HEK293 (cell line): ENCODE measurements around the gene NR0B1.

ENCODE experiments used
- CTCF ChIA-PET: fragments of 350-600 bp; formaldehyde crosslinking; extraction: SDS; loops from one replicate; lab custom pipeline; 2021; ENCODE audit warnings: antibody characterized with exemption; lab: Yijun Ruan, JAX
- POLR2A ChIA-PET: fragments of 300-600 bp; formaldehyde crosslinking; extraction: SDS; loops from one replicate; lab custom pipeline; 2020; ENCODE audit warnings: antibody characterized with exemption, inconsistent platforms; lab: Yijun Ruan, JAX
- H3K27ac ChIP-seq: fragments of 200-500 bp; sonication (Bioruptor generic); 2 replicates; pipeline ENCODE4 v1.5.1; 2014; ENCODE audit warnings: low read depth, low read length, control low read depth, inconsistent platforms; ENCODE audit errors: extremely low read depth
- H3K36me3 ChIP-seq, 2 experiments: fragments of 200-500 bp in 1 of 2; sonication (Bioruptor generic) in 1 of 2; 1 replicate in 1 of 2; 2 replicates in 1 of 2; pipeline ENCODE4 v1.5.1; 2014 to 2017; ENCODE audit warnings: inconsistent platforms in 2 of 2, low read length in 2 of 2; ENCODE audit not compliant: control insufficient read depth in 2 of 2, insufficient read depth in 1 of 2
- H3K4me1 ChIP-seq: fragments of 200-500 bp; sonication (Bioruptor generic); 2 replicates; pipeline ENCODE4 v1.5.1; 2014; ENCODE audit warnings: mild to moderate bottlenecking, low read length, inconsistent platforms; ENCODE audit not compliant: control insufficient read depth, insufficient read depth
- H3K4me3 ChIP-seq: 2 replicates; pipeline ENCODE4 v1.5.1; 2011; ENCODE audit warnings: low read depth, mild to moderate bottlenecking, control low read depth, low read length, moderate library complexity
- H3K9me3 ChIP-seq: fragments of 200-500 bp; sonication (Bioruptor generic); 2 replicates; pipeline ENCODE4 v1.5.1; 2014; ENCODE audit warnings: low read depth, low read length, inconsistent platforms; ENCODE audit not compliant: control insufficient read depth, insufficient read depth
- BCL11A ChIP-seq: fragments of 450-650 bp; formaldehyde crosslinking; IDR thresholded peaks from 2 replicates; pipeline ENCODE4 v1.5.1; 2016; ENCODE audit warnings: low read depth, missing biosample characterization, missing genetic modification characterization
- HOXC10 ChIP-seq: sonication (generic); formaldehyde crosslinking; IDR thresholded peaks from 2 replicates; pipeline ENCODE4 v1.8.1; 2023; ENCODE audit warnings: mild to moderate bottlenecking, missing genetic modification reagents
- KLF8 ChIP-seq: fragments of 450-650 bp; formaldehyde crosslinking; IDR thresholded peaks from 2 replicates; pipeline ENCODE4 v1.5.1; 2016; ENCODE audit warnings: missing biosample characterization, missing genetic modification characterization
- YY2 ChIP-seq: fragments of 450-650 bp; formaldehyde crosslinking; IDR thresholded peaks from 2 replicates; pipeline ENCODE4 v1.5.1; 2016; ENCODE audit warnings: missing biosample characterization, missing genetic modification characterization
- ZBTB20 ChIP-seq: fragments of 450-650 bp; formaldehyde crosslinking; IDR thresholded peaks from 2 replicates; pipeline ENCODE4 v1.5.1; 2016; ENCODE audit warnings: missing biosample characterization, missing genetic modification characterization
- ZBTB21 ChIP-seq: fragments of 450-650 bp; formaldehyde crosslinking; IDR thresholded peaks from 2 replicates; pipeline ENCODE4 v1.5.1; 2017; ENCODE audit warnings: missing biosample characterization, missing genetic modification characterization
- ZNF138 ChIP-seq: fragments of 450-650 bp; formaldehyde crosslinking; IDR thresholded peaks from 2 replicates; pipeline ENCODE4 v1.5.1; 2016; ENCODE audit warnings: missing biosample characterization, missing genetic modification characterization, borderline replicate concordance
- ZNF175 ChIP-seq: fragments of 450-650 bp; formaldehyde crosslinking; IDR thresholded peaks from 2 replicates; pipeline ENCODE4 v1.5.1; 2016; ENCODE audit warnings: missing biosample characterization, missing genetic modification characterization
- ZNF211 ChIP-seq: fragments of 450-650 bp; formaldehyde crosslinking; IDR thresholded peaks from 2 replicates; pipeline ENCODE4 v1.5.1; 2016; ENCODE audit warnings: low read depth, missing biosample characterization, missing genetic modification characterization
- ZNF501 ChIP-seq: fragments of 450-650 bp; formaldehyde crosslinking; IDR thresholded peaks from 2 replicates; pipeline ENCODE4 v1.5.1; 2016; ENCODE audit warnings: missing biosample characterization, missing genetic modification characterization
- ZNF521 ChIP-seq: fragments of 450-650 bp; formaldehyde crosslinking; IDR thresholded peaks from 2 replicates; pipeline ENCODE4 v1.5.1; 2017; ENCODE audit warnings: missing biosample characterization, mild to moderate bottlenecking, missing genetic modification characterization
- ZNF701 ChIP-seq: fragments of 450-650 bp; formaldehyde crosslinking; IDR thresholded peaks from 2 replicates; pipeline ENCODE4 v1.5.1; 2016; ENCODE audit warnings: missing biosample characterization, missing genetic modification characterization
- ZNF791 ChIP-seq: fragments of 450-650 bp; formaldehyde crosslinking; IDR thresholded peaks from 2 replicates; pipeline ENCODE4 v1.5.1; 2016; ENCODE audit warnings: missing biosample characterization, missing genetic modification characterization
- ZNF792 ChIP-seq: fragments of 450-650 bp; formaldehyde crosslinking; IDR thresholded peaks from 2 replicates; pipeline ENCODE4 v1.5.1; 2016; ENCODE audit warnings: missing biosample characterization, missing genetic modification characterization
- TF ChIP-seq, protein P1 (sequence below): IDR thresholded peaks from 2 replicates; pipeline ENCODE4 v1.6.1; 2011; ENCODE audit warnings: mild to moderate bottlenecking, low read depth, low read length, borderline replicate concordance
- TF ChIP-seq, protein P2 (sequence below): fragments of 450-650 bp; formaldehyde crosslinking; IDR thresholded peaks from 2 replicates; pipeline ENCODE4 v1.5.1; 2016; ENCODE audit warnings: missing biosample characterization, missing genetic modification characterization
- TF ChIP-seq, protein P3 (sequence below): fragments of 450-650 bp; formaldehyde crosslinking; IDR thresholded peaks from 2 replicates; pipeline ENCODE4 v1.5.1; 2016; ENCODE audit warnings: missing biosample characterization, missing genetic modification characterization

NR0B1 gene

DNA sequence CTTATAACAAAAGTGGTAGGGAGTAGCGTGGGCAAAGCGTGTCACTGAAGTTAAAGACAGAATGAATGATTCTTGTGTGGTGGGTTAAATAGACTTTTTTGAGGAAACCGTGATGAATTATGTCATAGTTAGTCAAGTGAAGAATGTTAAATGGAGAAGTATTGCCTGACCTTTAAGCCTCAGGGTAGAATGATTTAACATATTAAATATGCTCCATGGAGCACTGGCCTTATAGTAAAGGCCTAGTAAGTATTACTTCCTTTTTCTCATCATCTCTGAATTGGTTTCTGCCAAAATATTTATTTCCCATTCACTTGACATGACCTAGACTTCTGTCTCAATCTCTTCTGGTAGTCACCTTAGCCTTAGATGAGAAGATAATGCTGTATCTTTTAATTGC is 38.6 kb downstream of the NR0B1 start:
- H3K9me3 ChIP-seq, result no peaks in the 10 kb centered on the region; the same call in 1 of the 2 replicates
- no peaks in the 10 kb centered on the region for H3K36me3 ChIP-seq
- TF ChIP-seq ZNF175 (tag by site-specific recombination) (no peak), ZNF791 (tag by site-specific recombination) (no peak), ZNF792 (tag by site-specific recombination) (no peak), ZBTB20 (tag by site-specific recombination) (no peak), HOXC10 (CRISPR knock-in tag) (no peak), BCL11A (tag by site-specific recombination) (no peak)
- TF ChIP-seq, protein P1, sequence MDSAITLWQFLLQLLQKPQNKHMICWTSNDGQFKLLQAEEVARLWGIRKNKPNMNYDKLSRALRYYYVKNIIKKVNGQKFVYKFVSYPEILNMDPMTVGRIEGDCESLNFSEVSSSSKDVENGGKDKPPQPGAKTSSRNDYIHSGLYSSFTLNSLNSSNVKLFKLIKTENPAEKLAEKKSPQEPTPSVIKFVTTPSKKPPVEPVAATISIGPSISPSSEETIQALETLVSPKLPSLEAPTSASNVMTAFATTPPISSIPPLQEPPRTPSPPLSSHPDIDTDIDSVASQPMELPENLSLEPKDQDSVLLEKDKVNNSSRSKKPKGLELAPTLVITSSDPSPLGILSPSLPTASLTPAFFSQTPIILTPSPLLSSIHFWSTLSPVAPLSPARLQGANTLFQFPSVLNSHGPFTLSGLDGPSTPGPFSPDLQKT, result no peak
- TF ChIP-seq, protein P2, sequence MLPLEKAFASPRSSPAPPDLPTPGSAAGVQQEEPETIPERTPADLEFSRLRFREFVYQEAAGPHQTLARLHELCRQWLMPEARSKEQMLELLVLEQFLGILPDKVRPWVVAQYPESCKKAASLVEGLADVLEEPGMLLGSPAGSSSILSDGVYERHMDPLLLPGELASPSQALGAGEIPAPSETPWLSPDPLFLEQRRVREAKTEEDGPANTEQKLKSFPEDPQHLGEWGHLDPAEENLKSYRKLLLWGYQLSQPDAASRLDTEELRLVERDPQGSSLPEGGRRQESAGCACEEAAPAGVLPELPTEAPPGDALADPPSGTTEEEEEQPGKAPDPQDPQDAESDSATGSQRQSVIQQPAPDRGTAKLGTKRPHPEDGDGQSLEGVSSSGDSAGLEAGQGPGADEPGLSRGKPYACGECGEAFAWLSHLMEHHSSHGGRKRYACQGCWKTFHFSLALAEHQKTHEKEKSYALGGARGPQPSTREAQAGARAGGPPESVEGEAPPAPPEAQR (tag by site-specific recombination), result no peak
- TF ChIP-seq, protein P3, sequence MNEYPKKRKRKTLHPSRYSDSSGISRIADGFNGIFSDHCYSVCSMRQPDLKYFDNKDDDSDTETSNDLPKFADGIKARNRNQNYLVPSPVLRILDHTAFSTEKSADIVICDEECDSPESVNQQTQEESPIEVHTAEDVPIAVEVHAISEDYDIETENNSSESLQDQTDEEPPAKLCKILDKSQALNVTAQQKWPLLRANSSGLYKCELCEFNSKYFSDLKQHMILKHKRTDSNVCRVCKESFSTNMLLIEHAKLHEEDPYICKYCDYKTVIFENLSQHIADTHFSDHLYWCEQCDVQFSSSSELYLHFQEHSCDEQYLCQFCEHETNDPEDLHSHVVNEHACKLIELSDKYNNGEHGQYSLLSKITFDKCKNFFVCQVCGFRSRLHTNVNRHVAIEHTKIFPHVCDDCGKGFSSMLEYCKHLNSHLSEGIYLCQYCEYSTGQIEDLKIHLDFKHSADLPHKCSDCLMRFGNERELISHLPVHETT (tag by site-specific recombination), result no peak
- TF ChIP-seq, all 188 proteins: peak for 0
- POLR2A ChIA-PET, result no interaction called here
- H3K27ac ChIP-seq, result no peak overlapping the region
- CTCF ChIA-PET, result no interaction called here
- H3K4me3 ChIP-seq, result no peak overlapping the region
- no peaks in the 10 kb centered on the region for H3K4me1 ChIP-seq

DNA sequence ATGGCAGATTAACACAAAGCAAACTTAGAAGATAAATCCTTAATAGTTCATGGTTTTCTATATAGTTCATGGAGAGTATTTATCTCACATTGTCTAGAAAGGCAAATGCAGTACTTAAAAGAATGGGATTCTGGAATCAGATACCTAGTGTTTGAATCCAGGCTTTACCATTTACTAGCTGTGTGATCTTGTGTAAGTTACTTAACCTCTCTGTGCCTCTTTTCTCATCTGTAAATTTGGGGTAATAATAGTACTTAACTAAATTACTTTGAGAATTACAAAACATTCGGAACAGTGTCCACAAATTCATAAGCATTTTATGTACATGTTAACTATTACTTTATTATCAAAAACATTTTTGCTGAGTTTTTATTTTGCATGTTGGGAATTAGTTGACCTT is 46.4 kb downstream of the NR0B1 start:
- ChIA-PET POLR2A (no interaction called here), CTCF (no interaction called here)
- Histone ChIP-seq H3K4me3 (no peak overlapping the region), H3K27ac (no peak overlapping the region), H3K9me3 (no peaks in the 10 kb centered on the region), H3K4me1 (no peaks in the 10 kb centered on the region), H3K36me3 (no peaks in the 10 kb centered on the region)
- no peak for TF ChIP-seq YY2 (tag by site-specific recombination)
- TF ChIP-seq ZNF521 (tag by site-specific recombination), result no peak
- TF ChIP-seq ZNF138 (tag by site-specific recombination), result no peak
- TF ChIP-seq ZNF211, result no peak
- no peak for TF ChIP-seq ZNF701 (tag by site-specific recombination)
- TF ChIP-seq, protein P1, result no peak
- no peak for TF ChIP-seq ZBTB21 (tag by site-specific recombination)

DNA sequence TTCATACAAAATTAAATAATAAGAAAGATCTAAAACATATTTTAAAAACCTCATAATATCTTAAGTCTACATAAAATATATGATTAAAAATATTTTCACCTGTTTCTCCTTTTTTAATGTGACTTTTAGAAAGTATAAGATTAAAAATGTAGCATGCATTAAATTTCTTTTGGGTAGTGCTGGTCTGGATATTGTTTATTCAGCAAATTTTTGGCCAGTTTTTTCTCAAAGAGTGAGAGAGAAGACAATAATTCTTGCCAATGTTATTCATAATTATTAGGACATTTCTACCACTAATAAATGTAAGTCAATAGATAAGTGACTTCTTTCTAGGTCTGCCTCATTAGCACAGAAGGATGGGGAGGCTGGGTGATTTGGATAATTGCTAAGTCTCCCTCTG is 48.2 kb downstream of the NR0B1 start:
- Histone ChIP-seq H3K4me1 (no peaks in the 10 kb centered on the region), H3K36me3 (no peaks in the 10 kb centered on the region), H3K4me3 (no peak overlapping the region), H3K27ac (no peak overlapping the region), H3K9me3 (no peaks in the 10 kb centered on the region)
- CTCF ChIA-PET, result no interaction called here
- TF ChIP-seq ZNF501 (tag by site-specific recombination) (no peak), KLF8 (tag by site-specific recombination) (no peak)
- TF ChIP-seq, all 188 proteins: peak for 0
- POLR2A ChIA-PET, result no interaction called here
